DND-41 (cell line): ENCODE results near the gene TMEM263.

Experiments
- EZH2 ChIP-seq: IDR thresholded peaks from 3 replicates; pipeline ENCODE4 v1.6.1; 2012; ENCODE audit warnings: borderline replicate concordance, low read depth, mild to moderate bottlenecking, moderate library complexity, low read length, inconsistent platforms; ENCODE audit not compliant: severe bottlenecking
- TF ChIP-seq, protein P1 (sequence below): IDR thresholded peaks from 2 replicates; pipeline ENCODE4 v1.5.1; 2012; ENCODE audit warnings: borderline replicate concordance, low read length, moderate library complexity, mild to moderate bottlenecking; ENCODE audit not compliant: poor library complexity, severe bottlenecking; ENCODE audit errors: extremely low read depth

- TF ChIP-seq, protein P1, sequence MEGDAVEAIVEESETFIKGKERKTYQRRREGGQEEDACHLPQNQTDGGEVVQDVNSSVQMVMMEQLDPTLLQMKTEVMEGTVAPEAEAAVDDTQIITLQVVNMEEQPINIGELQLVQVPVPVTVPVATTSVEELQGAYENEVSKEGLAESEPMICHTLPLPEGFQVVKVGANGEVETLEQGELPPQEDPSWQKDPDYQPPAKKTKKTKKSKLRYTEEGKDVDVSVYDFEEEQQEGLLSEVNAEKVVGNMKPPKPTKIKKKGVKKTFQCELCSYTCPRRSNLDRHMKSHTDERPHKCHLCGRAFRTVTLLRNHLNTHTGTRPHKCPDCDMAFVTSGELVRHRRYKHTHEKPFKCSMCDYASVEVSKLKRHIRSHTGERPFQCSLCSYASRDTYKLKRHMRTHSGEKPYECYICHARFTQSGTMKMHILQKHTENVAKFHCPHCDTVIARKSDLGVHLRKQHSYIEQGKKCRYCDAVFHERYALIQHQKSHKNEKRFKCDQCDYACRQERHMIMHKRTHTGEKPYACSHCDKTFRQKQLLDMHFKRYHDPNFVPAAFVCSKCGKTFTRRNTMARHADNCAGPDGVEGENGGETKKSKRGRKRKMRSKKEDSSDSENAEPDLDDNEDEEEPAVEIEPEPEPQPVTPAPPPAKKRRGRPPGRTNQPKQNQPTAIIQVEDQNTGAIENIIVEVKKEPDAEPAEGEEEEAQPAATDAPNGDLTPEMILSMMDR: no peak
- TF ChIP-seq EZH2: no peak
Observed at GRCh38 chr12:106986625-106987389, 31.1 kb downstream of the TMEM263 start, which contains the start of gene MTERF2.
